ENCODE results near the gene STK17A.

Gene STK17A

GRCh38 chr7:43664681-43665080 is 81.8 kb downstream of the STK17A start (continued):
- TF ChIP-seq ESRRG (CRISPR knock-in tag; IDR thresholded peaks at IDR 0.05) (no peak), ZFP3 (CRISPR knock-in tag; IDR thresholded peaks at IDR 0.05) (no peak)

GRCh38 chr7:43666938-43667337 is 84.0 kb downstream of the STK17A start:
- no peak for TF ChIP-seq ESRRG (CRISPR knock-in tag; IDR thresholded peaks at IDR 0.05)
- peak; percentile 83 for TF ChIP-seq TOX (CRISPR knock-in tag; IDR thresholded peaks at IDR 0.05; ENCODE audit: borderline replicate concordance)
- peak; percentile 93 for TF ChIP-seq ZC3H10 (CRISPR knock-in tag; IDR thresholded peaks at IDR 0.05)
- peak; percentile 70 for TF ChIP-seq ISL1 (CRISPR knock-in tag; IDR thresholded peaks at IDR 0.05)
- no peak for TF ChIP-seq PATZ1 (CRISPR knock-in tag; IDR thresholded peaks at IDR 0.05; ENCODE audit: borderline replicate concordance)
- TF ChIP-seq CREB5 (CRISPR knock-in tag; IDR thresholded peaks at IDR 0.05; ENCODE audit: low read depth): no peak
- no peak for TF ChIP-seq CSRNP3 (CRISPR knock-in tag; IDR thresholded peaks at IDR 0.05)
- TF ChIP-seq RARB (CRISPR knock-in tag; IDR thresholded peaks at IDR 0.05): 0 out of 2 replicates have a peak, but pooled peaks have one; percentile 10
- ATAC-seq: peak; percentile 11; the same call in 1 of the 3 replicates

GRCh38 chr7:43668035-43668434 is 85.1 kb downstream of the STK17A start:
- TF ChIP-seq CSDC2 (CRISPR knock-in tag; IDR thresholded peaks at IDR 0.05): no peak
- no peak for TF ChIP-seq POU6F1 (CRISPR knock-in tag; IDR thresholded peaks at IDR 0.05; ENCODE audit: borderline replicate concordance, low read depth)
- TF ChIP-seq PPARA (CRISPR knock-in tag; IDR thresholded peaks at IDR 0.05; ENCODE audit: borderline replicate concordance): no peak
- no peak for TF ChIP-seq ZNF565 (CRISPR knock-in tag; conservative IDR thresholded peaks at IDR 0.05; ENCODE audit: low read depth)
- TF ChIP-seq GLIS3 (CRISPR knock-in tag; IDR thresholded peaks at IDR 0.05): no peak
- TF ChIP-seq RARB (CRISPR knock-in tag; IDR thresholded peaks at IDR 0.05): no peak
- TF ChIP-seq ISL1 (CRISPR knock-in tag; IDR thresholded peaks at IDR 0.05): no peak
- no peak for TF ChIP-seq SNAI2 (CRISPR knock-in tag; IDR thresholded peaks at IDR 0.05)
- TF ChIP-seq ZFP30 (CRISPR knock-in tag; IDR thresholded peaks at IDR 0.05): no peak
- TF ChIP-seq ZNF8 (CRISPR knock-in tag; IDR thresholded peaks at IDR 0.05): no peak
- TF ChIP-seq CREB5 (CRISPR knock-in tag; IDR thresholded peaks at IDR 0.05; ENCODE audit: low read depth): no peak
- TF ChIP-seq CSRNP3 (CRISPR knock-in tag; IDR thresholded peaks at IDR 0.05): no peak
- no peak for TF ChIP-seq ESRRG (CRISPR knock-in tag; IDR thresholded peaks at IDR 0.05)
- TF ChIP-seq TOX (CRISPR knock-in tag; IDR thresholded peaks at IDR 0.05; ENCODE audit: borderline replicate concordance): no peak
- no peak for TF ChIP-seq ZNF70 (CRISPR knock-in tag; IDR thresholded peaks at IDR 0.05)
- TF ChIP-seq PATZ1 (CRISPR knock-in tag; IDR thresholded peaks at IDR 0.05; ENCODE audit: borderline replicate concordance): no peak
- TF ChIP-seq ARNTL (CRISPR knock-in tag; IDR thresholded peaks at IDR 0.05; ENCODE audit: borderline replicate concordance, low read depth): no peak
- no peak for ATAC-seq

Data from SK-N-SH treated with all-trans-retinoic acid at 6 μM for 48 hours (cell line).